Progenitor cell of endocrine pancreas (in vitro differentiated cells): ENCODE data around the gene VRK1. TPM values are rescaled to one million over a fixed set of nuclear protein-coding genes. Genes with fewer than 3 reads are reported as not detected.

Source experiments
- DNase-seq: peaks from one replicate; pipeline ENCODE4 v3.0.0; 2021; ENCODE audit warnings: low spot score; ENCODE audit not compliant: unreplicated experiment
- H3K27ac Mint-ChIP-seq: 2 replicates; pipeline ENCODE4 v1.8.0; 2021; ENCODE audit warnings: mild to moderate bottlenecking, moderate library complexity, mixed read lengths
- H3K27me3 Mint-ChIP-seq: 2 replicates; pipeline ENCODE4 v1.8.0; 2021; ENCODE audit warnings: mixed read lengths
- H3K36me3 Mint-ChIP-seq: 2 replicates; pipeline ENCODE4 v1.8.0; 2022; ENCODE audit warnings: mixed read lengths; ENCODE audit not compliant: insufficient read depth
- H3K4me1 Mint-ChIP-seq: 2 replicates; pipeline ENCODE4 v1.8.0; 2021; ENCODE audit warnings: low read depth, mixed read lengths
- H3K4me3 Mint-ChIP-seq: 2 replicates; pipeline ENCODE4 v1.8.0; 2021; ENCODE audit warnings: low read depth, mild to moderate bottlenecking, moderate library complexity, mixed read lengths
- H3K9me3 Mint-ChIP-seq: 2 replicates; pipeline ENCODE4 v1.8.0; 2021; ENCODE audit warnings: low read depth, mixed read lengths
- total RNA-seq: library from RNA; stranded (reverse); gene quantifications from 2 replicates; pipeline ENCODE4 v1.2.1, GENCODE V29; 2021
- TF ChIP-seq, protein P1 (sequence below): fragments of 200-600 bp; sonication (generic); IDR thresholded peaks from one replicate; pipeline ENCODE4 v1.5.0; 2021; ENCODE audit warnings: antibody characterized with exemption, mild to moderate bottlenecking; ENCODE audit not compliant: unreplicated experiment

The VRK1 gene
- total RNA-seq, 1 donor from 2014 or later, result 33.3 TPM

- TF ChIP-seq, protein P1, sequence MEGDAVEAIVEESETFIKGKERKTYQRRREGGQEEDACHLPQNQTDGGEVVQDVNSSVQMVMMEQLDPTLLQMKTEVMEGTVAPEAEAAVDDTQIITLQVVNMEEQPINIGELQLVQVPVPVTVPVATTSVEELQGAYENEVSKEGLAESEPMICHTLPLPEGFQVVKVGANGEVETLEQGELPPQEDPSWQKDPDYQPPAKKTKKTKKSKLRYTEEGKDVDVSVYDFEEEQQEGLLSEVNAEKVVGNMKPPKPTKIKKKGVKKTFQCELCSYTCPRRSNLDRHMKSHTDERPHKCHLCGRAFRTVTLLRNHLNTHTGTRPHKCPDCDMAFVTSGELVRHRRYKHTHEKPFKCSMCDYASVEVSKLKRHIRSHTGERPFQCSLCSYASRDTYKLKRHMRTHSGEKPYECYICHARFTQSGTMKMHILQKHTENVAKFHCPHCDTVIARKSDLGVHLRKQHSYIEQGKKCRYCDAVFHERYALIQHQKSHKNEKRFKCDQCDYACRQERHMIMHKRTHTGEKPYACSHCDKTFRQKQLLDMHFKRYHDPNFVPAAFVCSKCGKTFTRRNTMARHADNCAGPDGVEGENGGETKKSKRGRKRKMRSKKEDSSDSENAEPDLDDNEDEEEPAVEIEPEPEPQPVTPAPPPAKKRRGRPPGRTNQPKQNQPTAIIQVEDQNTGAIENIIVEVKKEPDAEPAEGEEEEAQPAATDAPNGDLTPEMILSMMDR, result no peak
- no peak for DNase-seq
- peaks cover 4% of the 10 kb centered on the region for H3K4me1 Mint-ChIP-seq
These were observed 107.9 kb downstream of the VRK1 start for GRCh38 chr14:96905065-96905464.

GRCh38 chr14:96905825-96906224 lies 108.6 kb downstream of the VRK1 start:
- no peak overlapping the region for H3K27ac Mint-ChIP-seq
- DNase-seq, result no peak
- H3K9me3 Mint-ChIP-seq, result peaks cover 16% of the 10 kb centered on the region
- TF ChIP-seq, protein P1, result no peak
- H3K4me1 Mint-ChIP-seq, result peaks cover 4% of the 10 kb centered on the region
- no peak overlapping the region for H3K4me3 Mint-ChIP-seq
- no peaks in the 10 kb centered on the region for H3K27me3 Mint-ChIP-seq
- H3K36me3 Mint-ChIP-seq, result peaks cover 2% of the 10 kb centered on the region

More at GRCh38 chr14:96905065-96905464, 107.9 kb downstream of the VRK1 start:
- Mint-ChIP-seq H3K4me3 (no peak overlapping the region), H3K27ac (no peak overlapping the region), H3K27me3 (no peaks in the 10 kb centered on the region), H3K36me3 (peaks cover 2% of the 10 kb centered on the region), H3K9me3 (peaks cover 15% of the 10 kb centered on the region)

GRCh38 chr14:96906434-96906833 lies 109.3 kb downstream of the VRK1 start:
- Mint-ChIP-seq H3K36me3 (peaks cover 2% of the 10 kb centered on the region), H3K4me1 (peaks cover 4% of the 10 kb centered on the region), H3K9me3 (peaks cover 16% of the 10 kb centered on the region), H3K4me3 (no peak overlapping the region), H3K27me3 (no peaks in the 10 kb centered on the region), H3K27ac (no peak overlapping the region)
- TF ChIP-seq, protein P1, result no peak
- DNase-seq, result no peak

DNA sequence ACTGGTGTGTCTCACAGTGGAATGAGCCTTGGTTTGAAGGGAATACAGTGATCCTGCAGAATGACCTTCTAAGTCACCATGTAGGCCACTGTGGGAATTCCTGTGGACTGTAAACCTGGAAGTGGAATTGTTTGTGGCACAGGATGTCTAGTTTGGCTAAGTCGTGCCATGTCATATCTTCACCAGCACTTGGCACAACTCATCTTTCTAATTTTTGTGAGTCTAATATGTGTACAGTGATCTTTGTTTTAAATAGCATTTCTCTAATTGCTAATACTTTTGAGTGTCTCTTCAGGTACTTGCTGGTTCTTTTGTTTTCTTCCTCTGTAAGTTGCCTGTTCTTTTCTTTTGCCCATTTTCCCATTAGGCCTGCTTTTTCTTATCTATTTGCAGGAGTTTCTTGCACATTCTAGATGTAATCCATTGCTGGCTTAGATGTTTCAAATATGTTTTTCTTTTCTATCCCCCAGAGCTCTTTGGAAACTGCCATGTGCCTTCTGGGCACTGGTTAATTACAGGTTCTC lies 112.7 kb downstream of the VRK1 start:
- Mint-ChIP-seq H3K4me1 (no peaks in the 10 kb centered on the region), H3K9me3 (peaks cover 16% of the 10 kb centered on the region), H3K27me3 (no peaks in the 10 kb centered on the region), H3K27ac (no peak overlapping the region), H3K36me3 (peaks cover 2% of the 10 kb centered on the region), H3K4me3 (no peak overlapping the region)
- no peak for DNase-seq
- TF ChIP-seq, protein P1, result no peak

GRCh38 chr14:96911499-96912149 lies 114.4 kb downstream of the VRK1 start:
- DNase-seq, result no peak
- peaks cover 2% of the 10 kb centered on the region for H3K36me3 Mint-ChIP-seq
- H3K4me3 Mint-ChIP-seq, result no peak overlapping the region
- no peaks in the 10 kb centered on the region for H3K27me3 Mint-ChIP-seq
- no peak overlapping the region for H3K27ac Mint-ChIP-seq
- no peaks in the 10 kb centered on the region for H3K4me1 Mint-ChIP-seq
- peaks cover 16% of the 10 kb centered on the region for H3K9me3 Mint-ChIP-seq
- TF ChIP-seq, protein P1, result no peak
